ENCODE data around the gene ESYT2. TPM values are rescaled to one million over a fixed set of nuclear protein-coding genes. Genes with fewer than 3 reads are reported as not detected.
"Not testable (repeated sequence)": the region's sequence is repeated elsewhere in the genome, so short reads cannot be mapped to it uniquely, and the experiment has no call there.

ESYT2 gene
- total RNA-seq, 1 donor from 2014 or later: 58.0 TPM

- DNase-seq: peak; percentile 11
Observed at GRCh38 chr7:158856883-158857668, 27.8 kb upstream of the ESYT2 start.

GRCh38 chr7:158854681-158855081 lies 25.4 kb upstream of the ESYT2 start:
- no peak for DNase-seq

- no peak for DNase-seq
Observed at GRCh38 chr7:158850545-158851102, 21.3 kb upstream of the ESYT2 start.

GRCh38 chr7:158849768-158850544 lies 20.6 kb upstream of the ESYT2 start:
- no peak for DNase-seq

- DNase-seq: no peak
Observed at GRCh38 chr7:158849442-158849767, 20.1 kb upstream of the ESYT2 start.

- no peak for DNase-seq
Observed at GRCh38 chr7:158847451-158847866, 18.1 kb upstream of the ESYT2 start.

- no peak for DNase-seq
Observed at GRCh38 chr7:158846304-158846703, 17.0 kb upstream of the ESYT2 start.

- DNase-seq: no peak
Observed at GRCh38 chr7:158843771-158844170, 14.5 kb upstream of the ESYT2 start.

GRCh38 chr7:158842486-158842885 lies 13.2 kb upstream of the ESYT2 start:
- no peak for DNase-seq

- DNase-seq: no peak
Observed at GRCh38 chr7:158840604-158841003, 11.3 kb upstream of the ESYT2 start.

- not testable (repeated sequence) for DNase-seq
Observed at GRCh38 chr7:158839177-158839576, 9.9 kb upstream of the ESYT2 start.

- no peak for DNase-seq
Observed at GRCh38 chr7:158837790-158838637, 8.7 kb upstream of the ESYT2 start.

- no peak for DNase-seq
Observed at GRCh38 chr7:158836692-158837091, 7.4 kb upstream of the ESYT2 start.

- no peak for DNase-seq
Observed at GRCh38 chr7:158834878-158835784, 5.8 kb upstream of the ESYT2 start.

GRCh38 chr7:158832994-158833393 lies 3.7 kb upstream of the ESYT2 start:
- no peak for DNase-seq

GRCh38 chr7:158831738-158832091 lies 2.4 kb upstream of the ESYT2 start:
- DNase-seq: no peak

- peak; percentile 5 for DNase-seq
Observed at GRCh38 chr7:158830211-158830723, 958 bp upstream of the ESYT2 start.

- DNase-seq: peak; percentile 50
Observed at GRCh38 chr7:158829021-158829341, 328 bp downstream of the ESYT2 start.

- DNase-seq: no peak
Observed at GRCh38 chr7:158828133-158829020, 932 bp downstream of the ESYT2 start.

- DNase-seq: no peak
Observed at GRCh38 chr7:158827411-158828132, 1.7 kb downstream of the ESYT2 start.
